ENCODE measurements around the gene VPS54.

DNA sequence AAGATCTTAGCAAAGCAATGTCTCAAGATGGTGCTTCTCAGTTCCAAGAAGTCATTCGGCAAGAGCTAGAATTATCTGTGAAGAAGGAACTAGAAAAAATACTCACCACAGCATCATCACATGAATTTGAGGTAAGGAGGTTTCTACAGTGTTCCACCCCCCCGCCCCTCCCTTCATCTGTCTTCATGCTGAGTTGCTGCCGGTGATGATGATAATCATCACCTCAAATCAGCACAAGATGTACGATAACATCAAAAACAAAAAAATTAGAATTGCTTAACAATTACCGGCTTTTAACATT lies 163.0 kb downstream of the VPS54 start:
- TF ChIP-seq, protein P1, sequence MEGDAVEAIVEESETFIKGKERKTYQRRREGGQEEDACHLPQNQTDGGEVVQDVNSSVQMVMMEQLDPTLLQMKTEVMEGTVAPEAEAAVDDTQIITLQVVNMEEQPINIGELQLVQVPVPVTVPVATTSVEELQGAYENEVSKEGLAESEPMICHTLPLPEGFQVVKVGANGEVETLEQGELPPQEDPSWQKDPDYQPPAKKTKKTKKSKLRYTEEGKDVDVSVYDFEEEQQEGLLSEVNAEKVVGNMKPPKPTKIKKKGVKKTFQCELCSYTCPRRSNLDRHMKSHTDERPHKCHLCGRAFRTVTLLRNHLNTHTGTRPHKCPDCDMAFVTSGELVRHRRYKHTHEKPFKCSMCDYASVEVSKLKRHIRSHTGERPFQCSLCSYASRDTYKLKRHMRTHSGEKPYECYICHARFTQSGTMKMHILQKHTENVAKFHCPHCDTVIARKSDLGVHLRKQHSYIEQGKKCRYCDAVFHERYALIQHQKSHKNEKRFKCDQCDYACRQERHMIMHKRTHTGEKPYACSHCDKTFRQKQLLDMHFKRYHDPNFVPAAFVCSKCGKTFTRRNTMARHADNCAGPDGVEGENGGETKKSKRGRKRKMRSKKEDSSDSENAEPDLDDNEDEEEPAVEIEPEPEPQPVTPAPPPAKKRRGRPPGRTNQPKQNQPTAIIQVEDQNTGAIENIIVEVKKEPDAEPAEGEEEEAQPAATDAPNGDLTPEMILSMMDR (optimal IDR thresholded peaks at IDR 0.05 in 1 of 3, IDR thresholded peaks at IDR 0.05 in 1 of 3, conservative IDR thresholded peaks at IDR 0.05 in 1 of 3; ENCODE audit: extremely low read depth in 1 of 3, insufficient read depth in 2 of 3, low read length in 3 of 3), result no peak
- no peak for TF ChIP-seq EZH2 (IDR thresholded peaks at IDR 0.05; ENCODE audit: low read length)
